Trophoblast cell (in vitro differentiated cells and primary cell): Measurements from ENCODE around the gene UIMC1.

Experiments used
- DNase-seq, 2 donors: peaks; one replicate each; pipeline ENCODE4 v3.0.0-alpha.2; 2016
- H2AFZ ChIP-seq: 2 replicates; pipeline ENCODE4 v1.6.1; 2013; ENCODE audit warnings: low read length, moderate library complexity, mild to moderate bottlenecking; ENCODE audit not compliant: insufficient read depth, poor library complexity
- H2AK5ac ChIP-seq: 2 replicates; pipeline ENCODE4 v1.6.1; 2013; ENCODE audit warnings: mild to moderate bottlenecking, low read length
- H2BK120ac ChIP-seq: 2 replicates; pipeline ENCODE4 v1.6.1; 2013; ENCODE audit warnings: low read length, mild to moderate bottlenecking, moderate library complexity; ENCODE audit not compliant: insufficient read depth, poor library complexity
- H2BK12ac ChIP-seq: 2 replicates; pipeline ENCODE4 v1.6.1; 2013; ENCODE audit warnings: mild to moderate bottlenecking, low read length, moderate library complexity
- H2BK5ac ChIP-seq: 2 replicates; pipeline ENCODE4 v1.6.1; 2013; ENCODE audit warnings: low read length, low read depth, moderate library complexity, mild to moderate bottlenecking; ENCODE audit not compliant: poor library complexity
- H3K14ac ChIP-seq: 2 replicates; pipeline ENCODE4 v1.6.1; 2013; ENCODE audit warnings: mild to moderate bottlenecking, low read length
- H3K18ac ChIP-seq: 2 replicates; pipeline ENCODE4 v1.6.1; 2013; ENCODE audit warnings: mild to moderate bottlenecking, low read length
- H3K23ac ChIP-seq: 2 replicates; pipeline ENCODE4 v1.6.1; 2013; ENCODE audit warnings: low read length
- H3K27ac ChIP-seq: 2 replicates; pipeline ENCODE4 v1.5.1; 2013; ENCODE audit warnings: low read depth, mild to moderate bottlenecking, inconsistent platforms, low read length, moderate library complexity
- H3K27me3 ChIP-seq: 2 replicates; pipeline ENCODE4 v1.6.1; 2013; ENCODE audit warnings: inconsistent platforms, mild to moderate bottlenecking, low read length, moderate library complexity; ENCODE audit not compliant: insufficient read depth
- H3K36me3 ChIP-seq, 2 experiments: 1 replicate in 1 of 2; 2 replicates in 1 of 2; pipeline ENCODE4 v1.6.1; 2013; ENCODE audit warnings: low read length in 2 of 2, mild to moderate bottlenecking in 2 of 2, moderate library complexity in 1 of 2; ENCODE audit not compliant: insufficient read depth in 2 of 2, control insufficient read depth in 1 of 2
- H3K4ac ChIP-seq: 2 replicates; pipeline ENCODE4 v1.6.1; 2013; ENCODE audit warnings: low read depth, mild to moderate bottlenecking, low read length, moderate library complexity
- H3K4me1 ChIP-seq, 2 experiments: 1 replicate in 1 of 2; 2 replicates in 1 of 2; pipeline ENCODE4 v1.6.1; 2013; ENCODE audit warnings: low read length in 2 of 2, mild to moderate bottlenecking in 2 of 2, moderate library complexity in 1 of 2; ENCODE audit not compliant: insufficient read depth in 2 of 2, control insufficient read depth in 1 of 2
- H3K4me2 ChIP-seq: 2 replicates; pipeline ENCODE4 v1.6.1; 2013; ENCODE audit warnings: inconsistent platforms, mild to moderate bottlenecking, low read length, moderate library complexity
- H3K4me3 ChIP-seq: 2 replicates; pipeline ENCODE4 v1.5.1; 2013; ENCODE audit warnings: mild to moderate bottlenecking, low read depth, low read length, inconsistent platforms
- H3K79me1 ChIP-seq: one replicate; pipeline ENCODE4 v1.6.1; 2013; ENCODE audit warnings: low read length
- H3K79me2 ChIP-seq: 2 replicates; pipeline ENCODE4 v1.6.1; 2013; ENCODE audit warnings: low read length, mild to moderate bottlenecking; ENCODE audit not compliant: control insufficient read depth, insufficient read depth, poor library complexity
- H3K9ac ChIP-seq: 2 replicates; pipeline ENCODE4 v1.6.1; 2013; ENCODE audit warnings: mild to moderate bottlenecking, low read length
- H3K9me3 ChIP-seq: 2 replicates; pipeline ENCODE4 v1.6.1; 2013; ENCODE audit warnings: low read depth, mild to moderate bottlenecking, control low read depth, inconsistent platforms, low read length; ENCODE audit not compliant: insufficient read depth
- H4K12ac ChIP-seq: 2 replicates; pipeline ENCODE4 v1.6.1; 2013; ENCODE audit warnings: low read depth, mild to moderate bottlenecking, low read length, moderate library complexity
- H4K8ac ChIP-seq: 2 replicates; pipeline ENCODE4 v1.6.1; 2013; ENCODE audit warnings: low read depth, mild to moderate bottlenecking, low read length, moderate library complexity
- H4K91ac ChIP-seq: one replicate; pipeline ENCODE4 v1.6.1; 2013; ENCODE audit warnings: low read depth, mild to moderate bottlenecking, low read length, moderate library complexity
- WGBS: extraction: QIAGEN DNeasy Blood & Tissue Kit; methylation state at CpG from one replicate; pipeline ENCODE4 v1.1.7; 2013; ENCODE audit warnings: missing lambda C conversion rate; ENCODE audit not compliant: insufficient read length, insufficient coverage; ENCODE audit errors: extremely low coverage; 5-methylcytosine and 5-hydroxymethylcytosine counted together

Gene UIMC1

DNA sequence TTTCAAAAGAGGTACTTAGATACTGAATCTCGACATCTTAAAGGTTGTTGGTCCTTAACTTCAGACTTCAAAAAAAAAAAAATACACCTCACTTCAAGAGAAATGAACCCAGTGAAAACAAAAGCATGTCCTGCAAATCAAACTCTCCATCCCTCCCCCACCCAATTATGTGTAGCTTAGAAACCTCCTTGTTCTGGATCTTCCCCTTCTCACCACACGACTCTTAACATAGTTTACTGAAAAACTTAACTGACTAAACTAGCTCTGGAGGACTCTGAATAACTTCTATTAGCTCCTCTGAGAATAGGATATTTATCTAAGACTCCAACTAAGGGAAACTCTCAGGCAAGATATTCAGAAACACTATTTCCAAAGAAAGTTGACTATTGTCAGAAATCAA, 58.7 kb downstream of the UIMC1 start:
- H4K8ac ChIP-seq = no peak overlapping the region
- H3K79me1 ChIP-seq = no peaks in the 10 kb centered on the region
- H3K14ac ChIP-seq = no peak overlapping the region
- no peak overlapping the region for H3K9ac ChIP-seq
- H2BK120ac ChIP-seq = no peak overlapping the region
- no peak for DNase-seq
- H3K4me1 ChIP-seq = peaks cover 5% of the 10 kb centered on the region in 2 experiments
- H3K27ac ChIP-seq = no peak overlapping the region
- H3K23ac ChIP-seq = no peak overlapping the region
- no peaks in the 10 kb centered on the region for H3K9me3 ChIP-seq
- H4K12ac ChIP-seq = no peak overlapping the region
- H3K36me3 ChIP-seq = peaks cover 9 to 12% of the 10 kb centered on the region in 2 experiments
- no peaks in the 10 kb centered on the region for H3K79me2 ChIP-seq
- H3K4me3 ChIP-seq = no peak overlapping the region
- no peak overlapping the region for H3K4me2 ChIP-seq
- H2AFZ ChIP-seq = no peak overlapping the region
- H4K91ac ChIP-seq = no peak overlapping the region
- H3K18ac ChIP-seq = no peak overlapping the region
- no peaks in the 10 kb centered on the region for H3K27me3 ChIP-seq
- H3K4ac ChIP-seq = no peak overlapping the region
- no peak overlapping the region for H2BK5ac ChIP-seq
- no peak overlapping the region for H2BK12ac ChIP-seq
- H2AK5ac ChIP-seq = no peak overlapping the region
- WGBS = no CpG with 5 or more reads among the region's 2 CpGs

DNA sequence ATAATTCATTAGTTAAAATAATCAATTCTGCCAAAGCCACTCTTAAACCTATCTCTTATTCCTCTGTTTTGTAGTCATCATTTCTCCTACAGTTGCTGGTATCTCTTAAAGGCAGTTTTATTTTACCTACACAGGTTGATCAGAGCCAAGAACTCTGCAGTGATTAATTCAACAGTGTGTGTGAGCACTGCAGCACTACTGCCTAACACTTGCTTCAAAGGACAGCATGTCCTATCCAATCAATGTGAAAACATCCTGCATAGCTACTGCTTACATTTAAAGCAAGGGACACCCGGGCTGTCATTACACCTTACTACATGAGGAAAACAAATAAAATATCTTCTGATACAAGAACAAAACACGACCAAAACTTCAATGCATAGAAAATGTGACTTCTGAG, 62.3 kb downstream of the UIMC1 start:
- Histone ChIP-seq H3K4me3 (no peak overlapping the region), H3K23ac (no peak overlapping the region), H3K9me3 (no peaks in the 10 kb centered on the region), H3K4me1 (peaks cover 5% of the 10 kb centered on the region in 2 experiments), H3K79me1 (no peaks in the 10 kb centered on the region), H3K36me3 (peaks cover 9 to 12% of the 10 kb centered on the region in 2 experiments), H4K91ac (no peak overlapping the region), H2AK5ac (no peak overlapping the region), H3K9ac (no peak overlapping the region), H2BK5ac (no peak overlapping the region), H3K27ac (no peak overlapping the region), H3K18ac (no peak overlapping the region), H2BK120ac (no peak overlapping the region), H3K4me2 (no peak overlapping the region), H2BK12ac (no peak overlapping the region), H3K14ac (no peak overlapping the region), H3K79me2 (no peaks in the 10 kb centered on the region), H3K4ac (no peak overlapping the region), H3K27me3 (no peaks in the 10 kb centered on the region), H4K12ac (no peak overlapping the region), H2AFZ (no peak overlapping the region), H4K8ac (no peak overlapping the region)
- DNase-seq = no peak
- no CpG with 5 or more reads among the region's 2 CpGs for WGBS

DNA sequence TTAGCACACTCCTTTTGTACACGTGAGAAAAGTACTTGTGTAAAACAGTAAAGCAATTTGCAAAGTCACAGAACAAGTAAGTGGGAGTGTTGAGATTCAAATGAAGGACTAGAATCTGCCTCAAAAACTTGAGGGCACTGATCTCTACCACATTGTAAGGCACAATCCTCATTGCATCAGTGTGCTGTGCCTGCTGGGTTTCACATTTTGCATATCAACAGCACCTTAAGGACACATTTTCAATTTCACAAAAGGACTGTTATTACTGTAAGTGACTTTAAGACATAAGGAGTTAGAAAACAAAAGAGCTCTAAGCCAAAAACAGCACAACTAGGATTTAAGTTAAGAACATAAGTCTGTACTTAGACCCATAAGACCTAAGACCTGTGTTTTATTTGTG, 62.8 kb downstream of the UIMC1 start:
- H2AK5ac ChIP-seq = no peak overlapping the region
- H4K91ac ChIP-seq = no peak overlapping the region
- no peak for DNase-seq
- no peaks in the 10 kb centered on the region for H3K79me1 ChIP-seq
- H3K9ac ChIP-seq = no peak overlapping the region
- H3K14ac ChIP-seq = no peak overlapping the region
- no peak overlapping the region for H3K18ac ChIP-seq
- peaks cover 5% of the 10 kb centered on the region in 2 experiments for H3K4me1 ChIP-seq
- H4K12ac ChIP-seq = no peak overlapping the region
- H3K36me3 ChIP-seq = peaks cover 9 to 12% of the 10 kb centered on the region in 2 experiments
- H2BK120ac ChIP-seq = no peak overlapping the region
- no peak overlapping the region for H2BK12ac ChIP-seq
- H3K9me3 ChIP-seq = no peaks in the 10 kb centered on the region
- WGBS = no CpG with 5 or more reads among the region's 1 CpG
- H2BK5ac ChIP-seq = no peak overlapping the region
- H2AFZ ChIP-seq = no peak overlapping the region
- H4K8ac ChIP-seq = no peak overlapping the region
- H3K27ac ChIP-seq = no peak overlapping the region
- H3K4ac ChIP-seq = no peak overlapping the region
- no peak overlapping the region for H3K4me3 ChIP-seq
- H3K4me2 ChIP-seq = no peak overlapping the region
- H3K23ac ChIP-seq = no peak overlapping the region
- no peaks in the 10 kb centered on the region for H3K79me2 ChIP-seq
- no peaks in the 10 kb centered on the region for H3K27me3 ChIP-seq

DNA sequence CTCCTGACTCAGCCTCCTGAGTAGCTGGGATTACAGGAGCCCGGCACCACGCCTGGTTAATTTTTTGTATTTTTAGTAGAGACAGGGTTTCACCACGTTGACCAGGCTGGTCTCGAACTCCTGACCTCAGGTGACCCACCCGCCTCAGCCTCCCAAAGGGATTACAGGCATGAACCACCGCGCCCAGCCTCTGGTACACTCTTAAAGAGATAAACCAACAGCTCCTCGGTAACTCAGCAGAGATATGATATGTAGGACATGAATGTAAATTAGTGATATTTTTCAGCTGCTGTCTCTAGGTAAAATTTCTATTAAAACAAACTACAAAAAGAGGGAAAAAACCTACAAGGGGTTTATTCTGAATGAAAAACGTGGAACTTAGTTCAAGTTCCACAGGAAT, 64.6 kb downstream of the UIMC1 start:
- Histone ChIP-seq H4K12ac (no peak overlapping the region), H3K4me3 (no peak overlapping the region), H2BK5ac (no peak overlapping the region), H4K91ac (no peak overlapping the region), H3K9ac (no peak overlapping the region), H3K18ac (no peak overlapping the region), H3K79me1 (no peaks in the 10 kb centered on the region), H3K4me1 (peaks cover 5% of the 10 kb centered on the region in 2 experiments), H3K23ac (no peak overlapping the region), H4K8ac (no peak overlapping the region), H3K4ac (no peak overlapping the region), H3K36me3 (peaks cover 9 to 12% of the 10 kb centered on the region in 2 experiments), H2BK120ac (no peak overlapping the region), H2AFZ (no peak overlapping the region), H3K9me3 (no peaks in the 10 kb centered on the region), H3K4me2 (no peak overlapping the region), H3K79me2 (no peaks in the 10 kb centered on the region), H3K27me3 (no peaks in the 10 kb centered on the region), H3K27ac (no peak overlapping the region), H2AK5ac (no peak overlapping the region), H2BK12ac (no peak overlapping the region), H3K14ac (no peak overlapping the region)
- WGBS = no CpG with 5 or more reads among the region's 9 CpGs
- DNase-seq = no peak
